Progenitor cell of endocrine pancreas (in vitro differentiated cells): ENCODE data around the gene SPTBN1. TPM values are rescaled to one million over a fixed set of nuclear protein-coding genes. Genes with fewer than 3 reads are reported as not detected.

Experiments
- DNase-seq: peaks from one replicate; pipeline ENCODE4 v3.0.0; 2021; ENCODE audit warnings: low spot score; ENCODE audit not compliant: unreplicated experiment
- H3K27ac Mint-ChIP-seq: 2 replicates; pipeline ENCODE4 v1.8.0; 2021; ENCODE audit warnings: mild to moderate bottlenecking, moderate library complexity, mixed read lengths
- H3K27me3 Mint-ChIP-seq: 2 replicates; pipeline ENCODE4 v1.8.0; 2021; ENCODE audit warnings: mixed read lengths
- H3K36me3 Mint-ChIP-seq: 2 replicates; pipeline ENCODE4 v1.8.0; 2022; ENCODE audit warnings: mixed read lengths; ENCODE audit not compliant: insufficient read depth
- H3K4me1 Mint-ChIP-seq: 2 replicates; pipeline ENCODE4 v1.8.0; 2021; ENCODE audit warnings: low read depth, mixed read lengths
- H3K4me3 Mint-ChIP-seq: 2 replicates; pipeline ENCODE4 v1.8.0; 2021; ENCODE audit warnings: low read depth, mild to moderate bottlenecking, moderate library complexity, mixed read lengths
- H3K9me3 Mint-ChIP-seq: 2 replicates; pipeline ENCODE4 v1.8.0; 2021; ENCODE audit warnings: low read depth, mixed read lengths
- CTCF ChIP-seq: fragments of 200-600 bp; sonication (generic); IDR thresholded peaks from one replicate; pipeline ENCODE4 v1.5.0; 2021; ENCODE audit warnings: antibody characterized with exemption, mild to moderate bottlenecking; ENCODE audit not compliant: unreplicated experiment
- total RNA-seq: library from RNA; stranded (reverse); gene quantifications from 2 replicates; pipeline ENCODE4 v1.2.1, GENCODE V29; 2021

Gene SPTBN1
- total RNA-seq, 1 donor from 2014 or later, result 287 TPM

DNA sequence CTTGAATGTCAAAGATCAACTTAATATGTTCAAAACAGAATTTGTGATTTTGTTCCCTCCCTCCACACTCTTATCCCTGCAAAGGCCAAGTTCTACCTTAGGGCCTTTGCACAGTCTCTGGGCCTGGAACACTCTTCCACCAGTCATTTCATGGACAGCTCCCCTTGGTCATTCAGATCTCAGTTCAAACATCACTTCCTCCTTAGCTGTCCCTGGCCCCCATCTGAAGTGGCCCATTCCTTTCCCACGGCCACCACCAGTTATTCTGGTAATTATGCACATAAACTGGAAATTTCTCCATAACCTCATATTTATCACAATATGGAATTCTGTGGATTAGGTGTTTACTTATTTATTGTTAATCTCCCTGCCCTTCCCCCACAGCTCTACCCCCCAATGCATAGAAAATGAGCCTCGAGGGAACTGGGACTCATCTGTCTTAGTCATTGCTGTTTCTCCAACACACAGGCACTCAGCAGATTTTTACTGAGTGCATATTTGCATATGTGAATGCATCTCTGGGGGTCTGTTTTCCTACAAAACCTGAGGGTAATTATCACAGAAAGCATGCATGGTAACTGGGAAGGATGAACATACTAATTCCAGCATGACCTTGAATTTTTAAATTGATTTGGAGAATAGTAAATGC, 35.5 kb upstream of the SPTBN1 start:
- Mint-ChIP-seq H3K4me3 (no peak overlapping the region), H3K27me3 (peaks cover 3% of the 10 kb centered on the region), H3K9me3 (no peaks in the 10 kb centered on the region), H3K27ac (no peak overlapping the region), H3K36me3 (no peaks in the 10 kb centered on the region), H3K4me1 (no peaks in the 10 kb centered on the region)
- DNase-seq, result no peak
- TF ChIP-seq CTCF, result no peak

GRCh38 chr2:54422072-54422581, 34.0 kb upstream of the SPTBN1 start:
- no peaks in the 10 kb centered on the region for H3K9me3 Mint-ChIP-seq
- no peak overlapping the region for H3K4me3 Mint-ChIP-seq
- no peak for DNase-seq
- TF ChIP-seq CTCF, result no peak
- H3K27me3 Mint-ChIP-seq, result no peaks in the 10 kb centered on the region
- no peaks in the 10 kb centered on the region for H3K36me3 Mint-ChIP-seq
- no peaks in the 10 kb centered on the region for H3K4me1 Mint-ChIP-seq
- H3K27ac Mint-ChIP-seq, result no peak overlapping the region

- Mint-ChIP-seq H3K27ac (no peak overlapping the region), H3K4me3 (no peak overlapping the region), H3K9me3 (no peaks in the 10 kb centered on the region), H3K27me3 (no peaks in the 10 kb centered on the region), H3K4me1 (no peaks in the 10 kb centered on the region), H3K36me3 (no peaks in the 10 kb centered on the region)
- no peak for TF ChIP-seq CTCF
- no peak for DNase-seq
These were observed 32.9 kb upstream of the SPTBN1 start for GRCh38 chr2:54423213-54423612.

- no peak for DNase-seq
- Mint-ChIP-seq H3K9me3 (no peaks in the 10 kb centered on the region), H3K27me3 (no peaks in the 10 kb centered on the region), H3K4me3 (no peak overlapping the region), H3K27ac (no peak overlapping the region), H3K4me1 (no peaks in the 10 kb centered on the region), H3K36me3 (no peaks in the 10 kb centered on the region)
- TF ChIP-seq CTCF, result no peak
These were observed 31.5 kb upstream of the SPTBN1 start for GRCh38 chr2:54424555-54425163.

- TF ChIP-seq CTCF, result no peak
- Mint-ChIP-seq H3K27me3 (peaks cover 5% of the 10 kb centered on the region), H3K27ac (no peak overlapping the region), H3K4me1 (no peaks in the 10 kb centered on the region), H3K36me3 (no peaks in the 10 kb centered on the region), H3K9me3 (no peaks in the 10 kb centered on the region), H3K4me3 (no peak overlapping the region)
- DNase-seq, result no peak
These were observed 27.9 kb upstream of the SPTBN1 start for GRCh38 chr2:54428108-54428831.
